Activated T-helper 9 cell treated with anti-CD3 and anti-CD28 coated beads, Interleukin-2, amount 50 U/mL, for 16 hours (primary cell): ENCODE data around the gene LOXL1.

ENCODE experiments used
- DNase-seq: peaks from one replicate; pipeline ENCODE4 v3.0.0-alpha.2; 2020; ENCODE audit warnings: low read depth

Gene LOXL1

GRCh38 chr15:73900095-73900712 lies 26.1 kb upstream of the LOXL1 start:
- DNase-seq = no peak

- no peak for DNase-seq
Observed at GRCh38 chr15:73901126-73901810, 25.0 kb upstream of the LOXL1 start.

DNA sequence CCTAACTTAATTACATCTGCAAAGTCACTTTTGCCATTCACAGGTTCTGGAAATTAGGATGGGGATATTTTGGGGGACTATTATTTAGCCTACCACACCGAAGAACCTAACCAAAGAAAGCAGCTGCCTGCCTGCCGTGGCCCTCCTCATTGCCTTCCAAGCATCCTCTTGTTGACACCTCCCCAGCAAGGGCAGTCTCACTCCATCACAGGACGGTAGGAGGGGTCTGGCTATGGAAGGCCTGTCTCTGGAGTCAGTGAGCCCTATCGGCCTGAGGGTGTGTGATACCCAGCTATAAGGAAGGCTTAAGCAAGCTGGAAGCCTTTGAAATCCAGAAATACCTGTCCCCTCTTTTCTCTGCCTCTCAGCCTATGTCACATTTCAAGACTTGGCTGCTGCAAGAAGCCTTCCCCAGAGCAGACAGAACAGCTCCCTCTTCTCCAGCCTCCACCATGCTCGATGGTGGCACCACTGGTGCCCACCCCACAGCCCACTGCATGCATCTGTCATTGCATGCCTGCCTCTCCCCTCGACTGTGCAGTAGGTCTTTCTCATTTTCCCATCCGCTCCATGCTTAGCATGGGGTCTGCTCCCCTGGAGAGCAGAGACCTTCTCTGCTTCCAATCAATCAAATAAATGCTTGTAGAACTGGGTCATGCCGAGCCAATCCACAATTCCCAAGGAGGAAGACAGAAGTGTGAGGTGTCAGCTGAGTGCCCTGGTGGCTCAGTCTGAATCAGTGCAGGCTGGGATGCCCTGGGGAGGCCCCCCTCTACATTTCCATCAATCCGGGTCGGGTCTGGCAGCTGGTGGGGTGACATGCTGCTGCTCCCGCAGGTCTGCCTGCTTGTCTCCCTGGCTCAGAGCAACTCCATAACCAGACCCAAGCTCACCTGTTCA lies 23.9 kb upstream of the LOXL1 start:
- DNase-seq = no peak

DNA sequence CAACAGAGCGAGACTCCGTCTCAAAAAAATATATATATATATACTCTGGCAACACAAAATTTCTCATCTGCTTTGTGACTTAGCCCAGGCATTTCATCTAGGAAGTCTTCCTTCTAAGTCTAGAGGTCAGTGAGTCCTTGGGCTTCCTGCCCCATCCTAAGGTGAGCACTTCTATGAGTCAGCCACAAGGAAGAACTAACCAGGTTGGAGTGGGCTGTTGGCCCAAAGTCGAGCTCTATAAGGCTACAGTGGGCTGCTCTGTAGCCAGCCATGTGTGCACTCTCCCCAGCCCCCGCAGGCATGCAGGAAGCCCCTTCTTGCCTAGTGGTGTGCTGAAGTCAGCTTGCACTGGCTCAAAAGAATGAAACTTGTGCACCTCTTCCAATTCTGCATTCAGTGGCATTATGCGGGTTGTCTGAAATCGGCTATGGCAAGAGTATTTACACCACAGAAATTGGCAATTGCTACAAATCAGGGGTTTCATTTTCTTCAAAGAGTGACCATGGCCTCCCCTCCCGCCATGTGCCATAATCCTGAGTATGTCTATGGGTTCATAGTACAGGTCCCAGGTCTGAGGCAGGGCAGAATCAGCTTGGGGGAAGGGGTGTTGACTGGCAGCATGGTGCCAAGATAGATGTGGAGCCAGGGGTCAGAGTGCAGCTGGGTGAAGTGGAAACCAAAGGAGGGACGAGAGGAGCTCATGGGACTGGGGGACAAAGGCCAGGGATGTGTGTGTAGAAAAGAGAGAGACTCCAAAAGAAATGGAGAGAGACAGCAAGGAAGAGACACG lies 22.0 kb upstream of the LOXL1 start:
- DNase-seq = no peak

- DNase-seq = no peak
Observed at GRCh38 chr15:73905225-73905827, 20.9 kb upstream of the LOXL1 start.

GRCh38 chr15:73906346-73907034 lies 19.8 kb upstream of the LOXL1 start:
- DNase-seq = no peak

DNA sequence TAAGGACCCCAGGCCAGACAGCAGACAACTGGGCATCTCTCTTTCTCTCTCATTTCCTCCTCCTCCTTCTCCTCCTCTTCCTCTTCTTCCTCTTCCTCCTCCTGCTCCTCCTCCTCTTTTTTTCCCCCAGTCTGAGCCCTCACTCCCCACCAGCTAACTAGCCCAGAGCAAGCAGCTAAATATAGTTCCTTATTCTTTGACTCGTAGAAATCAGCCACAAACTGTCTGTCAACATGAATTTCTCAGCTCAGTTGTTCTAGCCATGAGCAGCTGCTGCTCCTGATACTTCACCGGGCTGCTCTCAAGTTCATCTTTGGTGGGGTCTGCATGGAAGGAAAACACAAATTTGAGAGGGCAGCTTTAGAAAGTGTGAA lies 19.2 kb upstream of the LOXL1 start:
- DNase-seq = no peak

- DNase-seq = peak; percentile 62
Observed at GRCh38 chr15:73908030-73908821, 18.0 kb upstream of the LOXL1 start.

DNA sequence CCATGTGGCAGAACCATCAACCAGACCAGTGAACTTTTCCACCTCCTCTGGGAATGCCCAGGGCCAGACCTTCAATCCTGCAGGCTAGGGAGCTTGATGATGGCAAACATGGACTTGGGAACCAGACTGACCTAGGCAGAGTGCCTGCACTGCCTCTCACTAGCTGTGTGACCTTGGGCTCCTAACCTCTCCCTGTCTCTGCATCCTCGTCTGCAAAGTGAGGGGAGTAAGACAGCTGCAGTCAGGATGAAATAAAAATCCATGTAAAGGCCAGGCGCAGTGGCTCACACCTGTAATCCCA lies 17.5 kb upstream of the LOXL1 start:
- DNase-seq = no peak

GRCh38 chr15:73909651-73910050 lies 16.6 kb upstream of the LOXL1 start:
- DNase-seq = no peak

DNA sequence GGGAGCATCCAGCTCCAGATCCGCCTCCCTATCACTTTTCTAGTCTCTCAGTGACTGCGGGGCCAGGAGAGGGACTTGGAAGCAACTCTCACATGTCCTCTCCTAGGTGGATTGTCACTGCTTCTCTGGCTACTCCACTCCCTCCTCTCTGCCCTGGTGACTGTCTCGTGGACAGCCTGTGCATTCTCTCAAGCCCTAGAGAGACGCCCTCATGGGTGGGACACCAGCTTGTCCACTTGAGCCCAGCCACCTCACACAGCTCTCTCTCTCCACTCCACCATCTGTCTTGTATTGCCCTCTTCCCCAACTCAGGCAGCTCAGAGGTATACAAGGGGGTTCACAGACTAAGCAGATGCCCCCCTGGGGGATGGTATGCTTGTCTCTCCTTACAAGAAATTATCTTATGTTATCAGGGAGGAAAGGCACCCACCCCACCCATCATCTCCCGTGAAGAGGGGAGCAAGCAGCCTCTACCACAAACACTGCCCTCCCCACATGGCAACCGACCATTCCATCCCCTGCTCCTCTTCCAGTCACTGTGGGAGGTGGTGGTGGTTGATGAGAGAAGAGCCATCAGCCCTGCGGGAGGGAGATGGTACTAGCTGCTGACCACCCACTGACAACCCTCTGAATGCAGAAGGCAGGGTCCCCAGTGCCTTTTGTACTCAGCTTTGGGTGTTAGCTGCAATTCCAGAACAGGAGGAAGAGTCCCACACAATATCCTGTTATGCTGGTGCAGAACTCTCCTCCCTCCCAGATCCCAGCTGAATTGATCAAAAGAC lies 15.5 kb upstream of the LOXL1 start:
- DNase-seq = no peak

- no peak for DNase-seq
Observed at GRCh38 chr15:73912030-73912596, 14.1 kb upstream of the LOXL1 start.

GRCh38 chr15:73914145-73914544 lies 12.1 kb upstream of the LOXL1 start:
- no peak for DNase-seq

GRCh38 chr15:73915082-73915481 lies 11.2 kb upstream of the LOXL1 start:
- no peak for DNase-seq

DNA sequence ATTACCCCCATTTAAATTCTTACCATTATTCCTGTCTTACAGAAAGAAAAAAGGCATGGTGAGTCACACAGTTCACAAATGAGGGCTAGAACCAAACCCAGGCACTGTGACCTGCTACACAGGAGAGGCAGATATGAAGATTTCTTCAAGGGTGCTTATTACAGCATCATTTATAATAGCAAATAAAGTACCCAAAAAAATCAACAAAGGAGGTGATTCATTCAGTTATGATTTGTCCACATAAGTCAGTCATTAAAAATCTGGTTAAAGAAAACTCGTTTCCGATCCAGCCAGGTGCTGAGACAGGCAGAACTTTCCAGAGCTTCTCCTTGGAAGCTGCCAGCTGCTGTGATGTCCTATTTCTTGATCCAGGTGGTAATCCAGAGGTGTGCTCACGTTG lies 7.5 kb upstream of the LOXL1 start:
- DNase-seq = no peak

GRCh38 chr15:73919706-73920105 lies 6.6 kb upstream of the LOXL1 start:
- no peak for DNase-seq

DNA sequence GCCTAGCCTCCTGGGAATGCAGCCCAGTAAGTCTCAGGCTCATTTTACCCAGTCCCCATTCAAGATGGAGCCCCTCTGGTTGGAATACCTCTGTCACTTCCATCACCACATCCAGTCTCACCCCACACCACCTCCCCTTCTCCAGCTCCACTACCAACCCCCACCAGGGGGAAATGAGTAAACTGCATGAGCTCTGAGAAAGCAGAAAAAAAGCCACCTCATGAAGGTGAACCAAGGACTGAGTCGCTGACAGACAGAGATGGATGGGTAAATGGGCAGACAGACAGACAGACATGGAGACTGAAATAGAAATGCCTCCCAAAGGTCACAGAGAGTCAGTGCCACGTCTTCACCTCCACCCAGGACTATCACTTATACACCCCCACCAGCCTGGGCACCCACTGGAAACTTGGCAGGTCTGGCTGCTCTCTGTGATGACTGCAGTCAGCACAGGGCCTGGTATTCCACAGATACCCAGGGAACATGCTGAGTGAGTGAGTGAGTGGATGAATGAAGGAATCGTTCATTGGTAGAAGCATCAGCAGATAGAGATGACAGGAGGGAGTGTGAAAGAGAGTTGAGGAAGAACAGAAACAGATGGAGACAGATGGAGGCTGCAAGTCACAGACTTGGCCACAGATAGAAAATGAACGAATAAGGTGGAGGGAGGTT lies 4.9 kb upstream of the LOXL1 start:
- no peak for DNase-seq

GRCh38 chr15:73922186-73923151 lies 3.8 kb upstream of the LOXL1 start:
- no peak for DNase-seq
